Osteoblast (primary cell): ENCODE results near the gene ZNF385C. TPM values are rescaled to one million over a fixed set of nuclear protein-coding genes. Genes with fewer than 3 reads are reported as not detected.

Experiments used
- DNase-seq: peaks from one replicate; pipeline ENCODE4 v3.0.0; 2011; ENCODE audit warnings: low spot score, mixed read lengths; ENCODE audit not compliant: insufficient read length; ENCODE audit errors: missing footprints
- H2AFZ ChIP-seq: 2 replicates; pipeline ENCODE4 v1.6.0; 2011; ENCODE audit warnings: mild to moderate bottlenecking, low read length
- H3K27ac ChIP-seq: 2 replicates; pipeline ENCODE4 v1.5.1; 2011; ENCODE audit warnings: mild to moderate bottlenecking, low read depth, low read length, moderate library complexity
- H3K27me3 ChIP-seq: 2 replicates; pipeline ENCODE4 v1.6.0; 2012; ENCODE audit warnings: mild to moderate bottlenecking, control low read depth, inconsistent platforms, low read length, moderate library complexity; ENCODE audit not compliant: insufficient read depth
- H3K36me3 ChIP-seq: 2 replicates; pipeline ENCODE4 v1.5.1; 2011; ENCODE audit warnings: mild to moderate bottlenecking, low read length, control low read depth, moderate library complexity; ENCODE audit not compliant: insufficient read depth
- H3K4me1 ChIP-seq: 2 replicates; pipeline ENCODE4 v1.5.1; 2011; ENCODE audit warnings: mild to moderate bottlenecking, low read length, control low read depth, moderate library complexity; ENCODE audit not compliant: insufficient read depth
- H3K4me2 ChIP-seq: 2 replicates; pipeline ENCODE4 v1.6.0; 2011; ENCODE audit warnings: mild to moderate bottlenecking, low read length; ENCODE audit not compliant: insufficient read depth
- H3K4me3 ChIP-seq: fragments of 200-600 bp; sonication (generic); 3 replicates; pipeline ENCODE4 v1.5.1; 2012; ENCODE audit warnings: mild to moderate bottlenecking, low read length, inconsistent platforms; ENCODE audit not compliant: insufficient read depth
- H3K79me2 ChIP-seq: 2 replicates; pipeline ENCODE4 v1.6.0; 2012; ENCODE audit warnings: mild to moderate bottlenecking, low read length, control low read depth, inconsistent platforms; ENCODE audit not compliant: insufficient read depth
- H3K9me3 ChIP-seq: 2 replicates; pipeline ENCODE4 v1.5.1; 2011; ENCODE audit warnings: low read depth, low read length, control low read depth
- H4K20me1 ChIP-seq: 2 replicates; pipeline ENCODE4 v1.6.0; 2012; ENCODE audit warnings: mild to moderate bottlenecking, low read length, control low read depth; ENCODE audit not compliant: insufficient read depth
- CTCF ChIP-seq: IDR thresholded peaks from 2 replicates; pipeline ENCODE4 v1.5.1; 2011; ENCODE audit warnings: mild to moderate bottlenecking, low read depth, low read length, moderate library complexity; ENCODE audit errors: extremely low read depth
- total RNA-seq: library from RNA; depleted of rRNA; stranded (reverse); fragments of >200 nt; gene quantifications from 2 replicates; pipeline ENCODE4 v1.2.3, GENCODE V29; 2012

ZNF385C gene
- total RNA-seq, 1 donor, result not detected

GRCh38 chr17:42135664-42136653 is 37.7 kb upstream of the ZNF385C start:
- Histone ChIP-seq H3K4me3 (no peak overlapping the region), H4K20me1 (peaks cover 69% of the 10 kb centered on the region), H3K27me3 (no peaks in the 10 kb centered on the region), H3K9me3 (no peaks in the 10 kb centered on the region), H3K27ac (peak overlapping the region; percentile 24), H3K4me2 (peak overlapping the region; percentile 9), H3K79me2 (peaks cover 97% of the 10 kb centered on the region), H2AFZ (no peak overlapping the region), H3K4me1 (peaks cover 38% of the 10 kb centered on the region), H3K36me3 (peaks cover 11% of the 10 kb centered on the region)
- DNase-seq, result peak; percentile 90
- TF ChIP-seq CTCF, result no peak

- H2AFZ ChIP-seq, result no peak overlapping the region
- no peak overlapping the region for H3K4me2 ChIP-seq
- H3K9me3 ChIP-seq, result no peaks in the 10 kb centered on the region
- peak overlapping the region; percentile 24 for H3K27ac ChIP-seq
- no peaks in the 10 kb centered on the region for H3K27me3 ChIP-seq
- peaks cover 38% of the 10 kb centered on the region for H3K4me1 ChIP-seq
- H4K20me1 ChIP-seq, result peaks cover 75% of the 10 kb centered on the region
- H3K79me2 ChIP-seq, result peaks cover 98% of the 10 kb centered on the region
- no peak for DNase-seq
- no peak for TF ChIP-seq CTCF
- no peak overlapping the region for H3K4me3 ChIP-seq
- H3K36me3 ChIP-seq, result peaks cover 15% of the 10 kb centered on the region
Measured at GRCh38 chr17:42135151-42135550, 36.9 kb upstream of the ZNF385C start.

- H3K27ac ChIP-seq, result peak overlapping the region; percentile 77
- peaks cover 38% of the 10 kb centered on the region for H3K4me1 ChIP-seq
- peaks cover 31% of the 10 kb centered on the region for H3K36me3 ChIP-seq
- peaks cover 71% of the 10 kb centered on the region for H4K20me1 ChIP-seq
- no peak overlapping the region for H3K4me3 ChIP-seq
- no peak for TF ChIP-seq CTCF
- peak overlapping the region; percentile 76 for H3K4me2 ChIP-seq
- no peak overlapping the region for H2AFZ ChIP-seq
- H3K27me3 ChIP-seq, result no peaks in the 10 kb centered on the region
- H3K9me3 ChIP-seq, result no peaks in the 10 kb centered on the region
- peaks cover 98% of the 10 kb centered on the region for H3K79me2 ChIP-seq
- peak; percentile 77 for DNase-seq
Measured at GRCh38 chr17:42133461-42134041, 35.3 kb upstream of the ZNF385C start.

- peaks cover 38% of the 10 kb centered on the region for H3K4me1 ChIP-seq
- H4K20me1 ChIP-seq, result peaks cover 65% of the 10 kb centered on the region
- no peaks in the 10 kb centered on the region for H3K9me3 ChIP-seq
- H3K4me2 ChIP-seq, result peak overlapping the region; percentile 76
- no peak for TF ChIP-seq CTCF
- H3K4me3 ChIP-seq, result peak overlapping the region; percentile 21
- peak overlapping the region; percentile 77 for H3K27ac ChIP-seq
- H3K79me2 ChIP-seq, result peaks cover 96% of the 10 kb centered on the region
- peak; percentile 96 for DNase-seq
- no peaks in the 10 kb centered on the region for H3K27me3 ChIP-seq
- H2AFZ ChIP-seq, result no peak overlapping the region
- peaks cover 36% of the 10 kb centered on the region for H3K36me3 ChIP-seq
Measured at GRCh38 chr17:42132941-42133340, 34.7 kb upstream of the ZNF385C start.
